HL-60 (cell line): ENCODE results near the gene MBNL1.

ENCODE experiments used
- CTCF ChIP-seq: IDR thresholded peaks from one replicate; pipeline ENCODE4 v1.5.1; 2011; ENCODE audit warnings: low read length, control low read depth, inconsistent platforms; ENCODE audit not compliant: insufficient read depth
- POLR2AphosphoS5 ChIP-seq: IDR thresholded peaks from 2 replicates; pipeline ENCODE4 v1.6.1; 2012; ENCODE audit warnings: low read depth
- SPI1 ChIP-seq: IDR thresholded peaks from 2 replicates; pipeline ENCODE4 v1.6.1; 2012; ENCODE audit warnings: low read depth, mild to moderate bottlenecking, borderline replicate concordance
- TF ChIP-seq, protein P1 (sequence below): IDR thresholded peaks from 2 replicates; pipeline ENCODE4 v1.6.1; 2012; ENCODE audit warnings: low read depth; ENCODE audit not compliant: insufficient replicate concordance

- TF ChIP-seq CTCF (no peak), POLR2AphosphoS5 (no peak), SPI1 (no peak)
- TF ChIP-seq, protein P1, sequence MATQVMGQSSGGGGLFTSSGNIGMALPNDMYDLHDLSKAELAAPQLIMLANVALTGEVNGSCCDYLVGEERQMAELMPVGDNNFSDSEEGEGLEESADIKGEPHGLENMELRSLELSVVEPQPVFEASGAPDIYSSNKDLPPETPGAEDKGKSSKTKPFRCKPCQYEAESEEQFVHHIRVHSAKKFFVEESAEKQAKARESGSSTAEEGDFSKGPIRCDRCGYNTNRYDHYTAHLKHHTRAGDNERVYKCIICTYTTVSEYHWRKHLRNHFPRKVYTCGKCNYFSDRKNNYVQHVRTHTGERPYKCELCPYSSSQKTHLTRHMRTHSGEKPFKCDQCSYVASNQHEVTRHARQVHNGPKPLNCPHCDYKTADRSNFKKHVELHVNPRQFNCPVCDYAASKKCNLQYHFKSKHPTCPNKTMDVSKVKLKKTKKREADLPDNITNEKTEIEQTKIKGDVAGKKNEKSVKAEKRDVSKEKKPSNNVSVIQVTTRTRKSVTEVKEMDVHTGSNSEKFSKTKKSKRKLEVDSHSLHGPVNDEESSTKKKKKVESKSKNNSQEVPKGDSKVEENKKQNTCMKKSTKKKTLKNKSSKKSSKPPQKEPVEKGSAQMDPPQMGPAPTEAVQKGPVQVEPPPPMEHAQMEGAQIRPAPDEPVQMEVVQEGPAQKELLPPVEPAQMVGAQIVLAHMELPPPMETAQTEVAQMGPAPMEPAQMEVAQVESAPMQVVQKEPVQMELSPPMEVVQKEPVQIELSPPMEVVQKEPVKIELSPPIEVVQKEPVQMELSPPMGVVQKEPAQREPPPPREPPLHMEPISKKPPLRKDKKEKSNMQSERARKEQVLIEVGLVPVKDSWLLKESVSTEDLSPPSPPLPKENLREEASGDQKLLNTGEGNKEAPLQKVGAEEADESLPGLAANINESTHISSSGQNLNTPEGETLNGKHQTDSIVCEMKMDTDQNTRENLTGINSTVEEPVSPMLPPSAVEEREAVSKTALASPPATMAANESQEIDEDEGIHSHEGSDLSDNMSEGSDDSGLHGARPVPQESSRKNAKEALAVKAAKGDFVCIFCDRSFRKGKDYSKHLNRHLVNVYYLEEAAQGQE = no peak
Measured at GRCh38 chr3:152438706-152439105, 170.0 kb downstream of the MBNL1 start.
